Measurements from ENCODE around the gene TRPM4. TPM values are rescaled to one million over a fixed set of nuclear protein-coding genes. Genes with fewer than 3 reads are reported as not detected.
A peak's percentile ranks its signal among the peaks of the same experiment; 100 is the strongest.
"Not testable (repeated sequence)": the region's sequence is repeated elsewhere in the genome, so short reads cannot be mapped to it uniquely, and the experiment has no call there.

The TRPM4 gene
- polyA plus RNA-seq (ENCODE audit: insufficient read length in 4 of 4): 10 to 100 TPM; 18.1 to 39.9 (median 28.0) TPM

DNA sequence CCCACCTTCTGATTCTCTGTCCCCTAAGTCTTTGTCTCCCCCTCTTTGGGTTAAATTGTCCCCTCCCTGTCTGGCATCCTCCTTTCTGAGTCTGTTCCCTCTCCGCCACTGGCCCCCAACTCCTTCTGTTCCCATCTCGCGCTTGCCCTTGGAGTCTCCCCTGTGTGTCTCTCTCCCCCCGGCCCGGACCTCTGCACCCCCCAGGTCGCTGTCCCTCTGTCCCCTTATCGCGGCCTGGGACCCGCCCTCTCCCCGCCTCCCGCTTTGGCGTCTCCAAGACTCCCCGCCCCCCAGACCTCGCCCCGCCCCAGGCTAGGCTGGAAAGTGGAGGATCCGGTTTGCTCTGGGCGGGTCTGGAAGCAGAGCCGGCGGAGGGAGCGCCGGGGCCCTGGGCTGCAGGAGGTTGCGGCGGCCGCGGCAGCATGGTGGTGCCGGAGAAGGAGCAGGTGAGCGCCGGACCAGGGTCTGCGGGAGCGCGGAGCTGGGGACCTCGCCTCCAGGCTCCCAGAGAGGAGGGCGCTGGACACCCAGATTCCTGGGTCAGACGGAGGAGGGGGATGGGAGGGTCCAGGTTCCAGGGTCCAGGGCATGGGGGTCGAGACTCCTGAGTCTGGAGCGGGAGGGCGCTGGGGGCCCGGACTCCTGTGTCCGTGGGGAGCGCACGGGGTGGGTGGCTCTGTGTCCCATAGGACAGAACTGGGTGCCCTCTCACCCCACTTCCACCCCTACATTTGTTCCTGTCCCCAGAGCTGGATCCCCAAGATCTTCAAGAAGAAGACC lies at the start of gene TRPM4:
Gene TRPM4 (plus strand): TSS at position 348 of the 780 bp plus-strand sequence. CDS start 75 bp downstream, at position 423.
- DNase-seq (ENCODE audit: low read depth in 4 of 4, low spot score in 3 of 4): peak in 2 of 4 donors; percentile 72 to 76

DNA sequence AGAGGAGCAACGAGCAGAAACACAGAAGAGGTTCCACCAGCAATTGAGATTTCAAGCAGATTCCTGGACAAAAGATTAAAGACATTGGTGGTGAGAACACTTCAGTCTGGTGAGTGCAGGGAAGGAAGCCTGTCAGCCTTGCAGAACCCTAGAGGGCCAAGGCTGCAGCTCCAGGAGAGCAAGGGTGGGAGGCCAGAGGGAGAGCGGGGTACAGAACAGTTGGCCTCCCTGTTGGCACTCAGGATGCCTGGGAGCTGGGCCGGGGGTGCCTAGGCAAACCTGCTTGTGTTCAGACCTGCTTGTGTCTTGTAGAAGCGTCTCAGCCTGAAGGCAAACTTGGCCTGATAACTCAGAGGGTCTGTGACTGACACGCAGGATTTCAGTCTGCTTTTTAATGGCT lies 48.5 kb upstream of the TRPM4 start:
- DNase-seq (ENCODE audit: low read depth in 4 of 4, low spot score in 3 of 4): no peak

DNA sequence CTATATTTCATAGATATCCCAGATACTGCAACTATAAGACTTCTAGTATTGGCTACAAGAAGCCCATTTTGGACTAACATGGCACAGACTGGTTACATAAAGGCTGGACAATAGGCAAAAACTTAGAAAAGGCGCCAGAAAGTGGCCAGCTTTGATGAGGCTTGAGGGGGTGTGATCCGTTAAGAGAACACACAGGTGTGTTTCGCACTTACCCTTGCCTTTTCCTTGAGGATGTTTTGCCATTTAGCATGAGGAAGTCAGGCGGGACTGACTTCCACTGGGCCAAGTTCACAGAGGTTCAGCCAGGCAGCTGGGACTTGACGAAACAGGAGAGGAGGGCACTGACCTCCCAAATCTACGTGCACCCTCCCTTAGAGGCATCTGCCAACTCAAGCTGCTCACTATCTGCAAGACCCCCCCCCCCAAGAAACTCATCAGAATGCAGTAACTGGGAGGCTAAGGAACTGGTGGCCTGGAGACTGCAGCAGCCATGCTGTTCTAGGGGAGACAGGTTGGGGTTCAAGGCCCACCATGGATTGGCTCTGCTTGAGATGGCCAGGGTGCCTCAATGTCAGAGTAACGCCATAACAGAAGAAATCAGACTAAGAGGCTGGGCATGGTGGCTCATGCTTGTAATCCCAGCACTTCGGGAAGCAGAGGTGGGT lies 47.9 kb upstream of the TRPM4 start:
- DNase-seq (ENCODE audit: low read depth in 4 of 4, low spot score in 3 of 4): no peak

DNA sequence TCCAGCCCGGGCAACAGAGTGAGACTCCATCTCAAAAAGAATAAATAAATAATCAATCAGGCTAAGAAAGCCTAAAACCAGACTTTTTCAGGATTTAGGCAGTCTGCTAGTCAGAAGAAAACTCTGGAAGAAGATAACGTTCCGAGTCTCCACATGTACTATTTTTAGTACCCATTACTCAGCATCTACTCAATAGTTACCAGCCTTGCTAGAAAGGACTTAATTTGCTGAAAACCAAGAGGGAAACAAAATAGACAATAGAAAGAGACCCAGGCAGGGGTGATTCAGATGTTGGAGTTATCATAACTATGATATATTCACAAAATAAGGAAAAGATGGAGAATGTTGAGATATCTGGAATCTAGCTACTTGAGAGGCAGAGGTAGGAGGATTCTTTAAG lies 47.0 kb upstream of the TRPM4 start:
- DNase-seq (ENCODE audit: low read depth in 4 of 4, low spot score in 3 of 4): no peak

DNA sequence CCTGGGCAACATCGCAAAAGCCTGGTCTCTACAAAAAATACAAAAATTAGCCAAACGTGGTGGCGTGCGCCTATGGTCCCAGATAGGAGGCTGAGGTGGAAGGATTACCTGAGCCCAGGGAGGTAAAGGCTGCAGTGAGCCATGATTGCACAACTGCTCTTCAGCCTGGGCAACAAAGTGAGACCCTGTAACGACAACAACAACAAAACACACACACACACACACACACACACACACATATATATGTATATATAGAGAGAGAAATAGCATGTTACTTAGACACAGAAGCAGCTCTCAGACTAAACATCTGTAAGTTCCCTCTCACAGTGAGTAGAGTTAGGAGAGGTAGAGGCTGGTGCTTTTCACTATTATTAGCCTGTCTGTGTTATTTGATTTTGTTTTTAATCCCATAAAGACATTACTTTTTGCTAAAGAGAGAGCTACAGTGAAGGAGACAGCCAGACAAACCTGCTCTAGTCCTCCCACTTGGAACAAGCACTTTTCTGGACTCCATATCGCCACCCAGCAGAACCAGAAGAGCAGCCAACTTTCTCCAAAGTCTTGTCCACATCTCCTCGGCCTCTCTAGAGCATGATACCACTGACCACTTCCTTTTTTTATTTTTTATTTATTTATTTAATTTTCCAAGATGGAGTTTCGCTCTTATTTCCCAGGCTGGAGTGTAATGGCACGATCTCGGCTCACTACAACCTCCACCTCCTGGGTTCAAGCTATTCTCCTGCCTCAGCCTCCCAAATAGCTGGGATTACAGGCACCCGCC lies 46.2 kb upstream of the TRPM4 start:
- DNase-seq (ENCODE audit: low read depth in 4 of 4, low spot score in 3 of 4): no peak

DNA sequence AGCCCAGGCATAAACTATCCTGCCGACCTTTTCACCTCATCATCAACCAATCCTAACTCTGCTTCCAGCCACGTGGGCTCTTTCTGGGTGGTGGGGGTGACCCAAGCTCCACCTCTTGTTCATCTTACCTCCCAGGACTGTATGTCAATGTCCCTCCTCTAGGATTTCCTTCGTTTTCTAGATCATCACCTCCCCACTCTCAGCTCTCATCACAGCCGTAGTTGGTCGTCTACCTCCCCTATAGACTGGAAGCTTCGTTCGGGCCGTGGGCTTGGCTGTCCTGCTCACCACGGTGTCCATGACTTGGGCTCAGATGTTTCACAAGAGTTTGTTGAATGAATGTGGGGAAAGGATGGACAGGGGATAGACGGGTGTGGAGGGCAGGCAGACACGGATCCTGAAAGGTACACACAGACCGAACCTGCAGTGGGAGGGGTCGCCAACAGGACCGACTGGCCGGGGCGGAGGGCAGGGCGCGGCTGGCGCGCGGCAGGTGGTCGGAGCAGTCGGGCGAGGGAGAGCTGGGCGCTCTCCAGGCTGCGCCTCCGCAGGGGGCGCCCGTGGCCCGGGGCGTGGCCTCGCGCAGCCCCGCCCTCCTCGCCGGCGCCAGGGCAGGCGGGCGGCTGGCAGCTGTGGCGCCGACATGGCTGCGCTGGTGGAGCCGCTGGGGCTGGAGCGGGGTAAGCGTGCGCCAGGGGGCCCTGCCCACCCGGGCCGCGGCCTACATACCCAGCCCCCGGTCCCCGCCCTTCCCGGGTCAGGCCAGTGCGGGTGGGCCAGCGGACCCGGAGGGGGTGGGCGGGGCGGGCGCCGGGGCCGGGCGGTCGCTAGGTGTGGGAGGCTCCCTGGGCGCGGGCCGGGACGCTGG lies 43.6 kb upstream of the TRPM4 start, which contains the start of gene LIN7B:
Gene LIN7B (plus strand): TSS at position 609 of the 868 bp plus-strand sequence. CDS start 35 bp downstream, at position 644.
- DNase-seq (ENCODE audit: low read depth in 4 of 4, low spot score in 3 of 4): no peak

DNA sequence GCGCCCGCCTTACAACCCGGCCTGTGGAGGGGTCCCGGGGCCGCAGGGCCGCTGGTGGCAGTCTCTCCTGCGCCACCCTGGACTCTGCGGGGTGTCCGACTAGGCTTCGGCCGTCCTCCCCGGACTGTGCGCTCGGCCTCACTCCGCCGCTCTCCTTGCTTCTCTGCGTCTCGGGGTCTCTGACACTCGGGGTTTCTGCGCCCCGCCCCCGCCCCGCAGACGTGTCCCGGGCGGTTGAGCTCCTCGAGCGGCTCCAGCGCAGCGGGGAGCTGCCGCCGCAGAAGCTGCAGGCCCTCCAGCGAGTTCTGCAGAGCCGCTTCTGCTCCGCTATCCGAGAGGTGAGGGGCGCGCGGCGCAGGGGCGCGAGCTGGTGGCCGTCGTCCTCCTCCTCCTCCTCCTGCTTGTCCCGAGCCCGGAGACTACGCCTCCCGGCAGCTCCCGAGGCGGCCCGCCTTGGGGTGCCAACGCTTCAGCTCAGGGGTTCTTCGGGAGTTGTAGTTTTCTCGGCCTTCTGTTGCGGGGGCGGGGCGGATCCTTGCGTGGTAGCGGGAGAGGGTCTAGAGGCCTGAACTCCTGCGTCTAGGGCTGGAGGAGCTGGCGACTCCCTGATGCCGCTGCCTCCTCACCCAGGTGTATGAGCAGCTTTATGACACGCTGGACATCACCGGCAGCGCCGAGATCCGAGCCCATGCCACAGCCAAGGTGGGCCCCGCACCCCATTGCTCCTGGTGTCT lies 42.8 kb upstream of the TRPM4 start:
- DNase-seq (ENCODE audit: low read depth in 4 of 4, low spot score in 3 of 4): no peak

DNA sequence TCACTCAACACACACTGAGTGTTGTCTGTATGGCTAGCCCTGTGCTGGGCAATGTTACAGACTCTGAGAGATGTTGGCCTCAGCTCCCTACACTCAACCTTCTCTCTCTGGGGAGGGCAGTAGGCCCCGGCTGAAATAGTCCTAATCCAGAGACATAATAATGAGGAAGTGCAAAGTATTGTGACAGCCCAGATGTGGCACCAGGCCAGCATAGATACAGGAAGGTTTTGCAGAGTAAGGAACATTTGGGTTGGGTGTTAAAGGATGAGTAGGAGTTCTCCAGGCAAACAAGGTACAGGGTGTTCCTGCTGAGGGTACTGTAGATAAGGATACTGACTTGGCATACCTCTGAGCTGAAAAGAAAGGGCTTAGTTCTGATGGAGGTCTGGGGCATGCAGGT lies 41.0 kb upstream of the TRPM4 start:
- no peak for DNase-seq (ENCODE audit: low read depth in 4 of 4, low spot score in 3 of 4)

DNA sequence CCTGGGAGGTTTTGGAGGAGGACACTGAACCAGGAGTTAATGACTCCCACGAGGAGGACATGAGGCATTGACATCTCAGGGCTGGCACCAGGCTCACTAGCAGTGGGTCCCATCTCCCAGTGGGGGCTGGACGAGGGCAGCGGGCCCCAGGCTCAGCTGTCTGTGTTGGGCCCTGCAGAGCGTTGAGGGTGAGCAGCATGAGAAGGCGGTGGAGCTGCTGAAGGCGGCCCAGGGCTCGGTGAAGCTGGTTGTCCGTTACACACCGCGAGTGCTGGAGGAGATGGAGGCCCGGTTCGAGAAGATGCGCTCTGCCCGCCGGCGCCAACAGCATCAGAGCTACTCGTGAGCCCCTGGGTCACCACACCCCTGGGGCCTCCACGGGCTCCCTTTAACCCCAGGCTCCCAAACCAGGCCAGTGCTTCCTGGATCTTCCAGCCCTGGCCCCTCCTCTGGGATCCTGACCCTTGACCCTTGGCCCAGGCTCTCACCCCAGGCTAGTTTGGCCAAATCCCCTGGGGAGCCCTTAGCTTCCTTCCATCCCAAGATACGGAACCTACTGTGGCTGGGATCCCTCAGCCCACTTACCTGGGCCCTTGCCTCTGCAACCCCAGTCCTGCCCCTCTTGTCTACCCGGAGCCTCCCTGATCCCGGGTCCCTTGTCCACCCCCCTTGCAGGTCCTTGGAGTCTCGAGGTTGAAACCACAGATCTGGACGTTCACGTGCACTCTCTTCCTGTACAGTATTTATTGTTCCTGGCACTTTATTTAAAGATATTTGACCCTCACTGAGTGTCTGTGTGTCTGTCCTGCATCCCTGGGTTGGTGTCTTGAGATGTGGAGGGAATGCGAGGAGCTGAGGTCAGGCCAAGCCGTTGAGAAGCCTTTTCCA lies 39.7 kb upstream of the TRPM4 start:
- no peak for DNase-seq (ENCODE audit: low read depth in 4 of 4, low spot score in 3 of 4)

DNA sequence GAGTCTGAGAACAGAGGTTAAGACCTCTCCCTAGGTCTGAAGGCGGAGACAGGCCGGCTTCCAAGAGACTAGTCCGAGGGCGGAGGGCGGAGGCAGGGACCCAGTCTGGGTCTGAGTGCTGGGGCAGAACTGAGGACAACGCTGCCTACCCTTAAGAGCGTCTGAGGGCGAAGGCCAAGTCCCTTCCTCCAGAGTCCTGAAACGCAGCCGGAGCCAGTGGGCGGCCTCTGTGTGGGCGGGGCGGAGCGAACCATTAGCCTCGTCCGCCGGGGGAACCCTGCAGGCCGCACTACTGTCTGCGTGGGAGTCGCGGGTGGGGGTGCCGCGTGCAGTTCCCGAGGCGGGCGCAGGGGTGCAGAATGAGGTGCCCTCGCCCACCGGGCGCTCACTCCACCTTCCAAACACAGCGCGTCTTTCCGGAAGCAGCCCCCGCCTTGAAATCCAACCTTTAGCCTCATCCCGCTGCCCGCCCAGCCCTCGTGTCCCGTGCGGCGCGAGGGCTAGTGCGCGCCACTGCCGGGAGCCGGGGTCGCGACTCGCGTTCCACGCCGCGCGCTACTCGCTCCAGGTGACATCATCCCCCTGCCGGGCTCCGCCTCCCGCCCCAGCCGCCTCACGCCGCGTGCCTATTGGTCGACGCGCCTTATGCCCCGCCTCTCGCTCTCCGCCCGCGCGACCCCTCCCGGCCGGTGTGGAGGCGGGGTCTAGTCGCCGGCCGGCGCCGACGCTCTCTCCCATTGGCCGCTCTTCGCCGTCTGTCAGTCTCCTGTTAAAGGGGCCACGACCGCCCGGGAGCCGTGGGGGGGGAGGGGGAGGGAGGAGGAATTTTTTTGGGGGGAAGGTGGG lies 38.8 kb upstream of the TRPM4 start, which contains the start of gene C19orf73:
Gene C19orf73 (minus strand): TSS at position 579 of the 846 bp plus-strand sequence. CDS start 121 bp downstream, at position 458.
- DNase-seq (ENCODE audit: low read depth in 4 of 4, low spot score in 3 of 4): peak; percentile 77 to 89 (median 86)

DNA sequence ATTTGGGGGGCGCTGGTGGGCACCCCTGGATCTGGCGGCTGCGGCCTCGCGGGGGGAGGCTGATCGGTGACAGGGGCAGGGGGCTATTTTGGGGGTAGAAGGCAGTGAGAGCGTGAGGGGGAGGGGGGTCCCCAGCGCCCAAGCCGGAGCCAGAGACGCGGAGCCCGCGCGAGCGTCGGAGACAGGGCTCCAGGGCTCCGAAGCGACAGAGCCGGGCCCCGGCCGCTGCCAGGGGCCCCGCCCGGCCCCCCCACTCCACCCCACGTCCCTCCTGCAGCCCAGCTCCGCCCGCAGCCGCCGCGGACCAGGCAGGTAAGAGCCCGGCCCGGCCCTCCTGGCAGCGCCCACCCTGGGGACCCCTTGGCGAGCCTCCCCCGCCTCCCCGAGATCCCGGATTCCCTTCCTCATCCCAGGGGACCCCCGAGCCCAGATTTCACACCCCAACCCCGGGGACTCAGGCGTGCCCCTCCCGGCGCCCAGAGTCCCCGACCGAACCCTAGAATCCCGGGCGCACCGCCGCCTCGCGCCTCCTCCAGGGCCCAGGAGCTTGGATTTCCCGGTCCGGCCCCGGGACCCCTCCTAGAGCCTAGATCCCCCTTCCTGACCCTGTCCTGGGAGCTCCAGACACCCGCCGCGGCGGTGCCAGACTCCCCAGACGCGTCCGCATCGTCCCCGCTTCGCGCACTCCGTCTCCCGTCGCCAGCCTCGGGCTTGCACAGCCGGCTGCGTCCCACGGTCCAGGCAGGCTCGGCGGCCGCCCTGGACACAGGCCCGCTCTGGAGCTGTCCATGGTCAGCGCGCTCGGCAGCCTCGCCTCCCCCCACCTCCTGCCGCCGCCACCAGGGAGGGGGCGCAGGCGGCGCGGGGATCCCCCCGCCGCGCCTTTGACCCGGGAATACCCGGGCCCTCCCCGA lies 37.9 kb upstream of the TRPM4 start, which contains the start of gene PPFIA3:
Gene PPFIA3 (plus strand): TSS at position 134 of the 914 bp plus-strand sequence. CDS start 8,330 bp downstream, outside the sequence.
- no peak for DNase-seq (ENCODE audit: low read depth in 4 of 4, low spot score in 3 of 4)

DNA sequence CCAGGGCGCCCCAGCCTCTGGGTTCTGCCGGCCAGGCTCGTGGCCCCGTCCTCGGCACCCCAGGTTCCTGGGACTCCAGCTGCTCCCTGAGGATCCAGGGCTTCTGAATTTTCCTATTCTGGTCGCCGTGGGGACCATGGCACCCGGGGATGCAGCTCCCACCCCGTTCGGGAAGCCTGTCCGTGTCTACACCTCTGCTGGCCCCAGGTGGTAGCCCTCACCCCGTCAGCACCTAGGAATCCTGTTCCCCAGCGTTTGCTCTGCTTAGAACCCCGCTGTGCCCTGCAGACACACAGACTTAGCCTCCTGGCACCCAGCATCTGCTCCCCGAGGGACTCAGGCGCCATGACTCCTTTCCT lies 37.3 kb upstream of the TRPM4 start:
- no peak for DNase-seq (ENCODE audit: low read depth in 4 of 4, low spot score in 3 of 4)

DNA sequence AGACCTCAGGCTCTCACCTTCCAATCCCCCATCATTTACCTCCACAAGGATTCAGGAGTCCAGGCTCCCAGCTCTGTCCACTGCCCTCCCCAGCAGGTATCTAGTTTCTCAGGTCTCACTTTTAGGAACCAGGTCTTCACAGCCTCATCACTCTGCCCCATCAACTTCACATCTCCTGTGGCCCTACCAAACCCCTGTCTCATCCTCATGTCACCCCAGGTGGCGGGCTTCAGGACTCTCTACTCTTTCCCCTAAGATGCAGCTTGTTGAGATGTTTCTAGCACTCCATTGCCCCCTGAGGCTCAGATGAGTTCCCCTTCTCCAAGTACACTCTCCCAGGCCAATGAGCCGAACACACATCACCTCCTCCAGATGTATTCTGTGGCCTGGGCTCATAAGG lies 36.7 kb upstream of the TRPM4 start:
- DNase-seq (ENCODE audit: low read depth in 4 of 4, low spot score in 3 of 4): no peak

DNA sequence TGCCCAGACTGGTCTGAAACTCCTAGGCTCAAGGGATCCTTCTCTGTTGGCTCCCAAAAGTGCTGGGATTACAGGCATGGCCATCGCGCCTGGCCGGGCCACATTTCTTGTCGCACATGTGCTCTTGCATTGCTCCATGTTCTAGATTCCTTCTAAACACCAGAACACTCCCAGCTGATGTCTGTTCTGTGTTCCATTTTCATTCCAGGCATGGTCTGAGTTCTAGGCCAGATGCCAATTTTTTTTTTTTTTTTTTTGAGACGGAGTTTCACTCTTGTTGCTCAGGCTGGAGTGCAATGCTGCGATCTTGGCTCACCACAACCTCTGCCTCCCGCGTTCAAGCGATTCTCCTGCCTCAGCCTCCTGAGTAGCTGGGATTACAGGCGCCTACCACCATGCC lies 35.8 kb upstream of the TRPM4 start:
- not testable (repeated sequence) for DNase-seq (ENCODE audit: low read depth in 4 of 4, low spot score in 3 of 4)

DNA sequence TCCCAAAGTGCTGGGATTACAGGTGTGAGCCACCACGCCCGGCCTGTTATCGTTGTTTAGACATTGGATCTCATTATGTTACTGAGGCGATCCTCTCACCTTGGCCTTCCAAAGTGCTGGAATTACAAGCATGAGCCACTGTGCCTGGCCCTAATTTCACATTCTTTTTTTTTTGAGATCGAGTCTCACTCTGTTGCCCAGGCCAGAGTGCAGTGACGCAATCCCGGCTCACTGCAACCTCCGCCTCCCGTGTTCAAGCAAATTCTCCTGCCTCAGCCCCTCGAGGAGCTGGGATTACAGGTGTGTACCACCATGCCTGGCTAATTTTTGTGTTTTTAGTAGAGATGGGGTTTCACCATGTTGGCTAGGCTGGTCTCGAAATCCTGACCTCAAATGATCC lies 34.3 kb upstream of the TRPM4 start:
- DNase-seq (ENCODE audit: low read depth in 4 of 4, low spot score in 3 of 4): not testable (repeated sequence)

DNA sequence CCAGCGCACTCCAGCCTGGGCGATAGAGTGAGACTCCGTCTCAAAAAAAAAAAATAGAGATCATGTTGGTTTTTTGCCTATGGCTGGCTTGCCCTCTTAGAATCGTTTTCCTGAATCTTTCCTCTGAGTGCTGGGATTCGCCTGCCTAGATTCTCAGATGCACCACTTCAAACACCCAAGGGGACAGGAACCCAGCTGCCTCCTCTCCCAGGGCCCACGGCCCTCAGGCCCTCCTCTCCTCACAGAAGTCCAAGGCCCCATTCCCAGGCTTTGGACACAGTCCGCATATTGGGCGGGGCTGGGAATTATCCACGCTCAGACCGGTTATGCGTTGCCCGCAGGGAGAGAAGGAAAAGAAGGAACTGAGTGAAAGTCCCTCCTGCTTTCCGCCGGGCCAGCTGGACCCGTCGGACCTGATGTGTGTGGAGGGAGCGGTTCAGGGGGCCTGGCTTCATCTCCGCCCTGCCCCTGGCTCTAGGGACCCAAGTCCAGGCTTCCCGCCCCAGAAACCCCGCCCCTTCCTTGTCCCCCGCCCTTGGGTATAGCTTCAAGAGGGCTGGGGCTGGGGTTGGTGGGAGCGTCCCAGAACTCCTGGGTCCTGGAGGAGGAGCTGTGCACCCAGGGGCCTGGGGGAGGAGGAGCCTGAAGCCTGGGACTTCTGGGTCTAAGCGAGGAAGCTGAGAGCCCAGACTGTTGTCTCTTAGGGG lies 32.4 kb upstream of the TRPM4 start:
- no peak for DNase-seq (ENCODE audit: low read depth in 4 of 4, low spot score in 3 of 4)
